Loucy (cell line): ENCODE results near the gene VCL.

Source experiments
- H2AFZ ChIP-seq: fragments of 200-600 bp; sonication (generic); 2 replicates; pipeline ENCODE4 v1.6.0; 2016; ENCODE audit warnings: antibody characterized with exemption, mild to moderate bottlenecking, low read length, moderate library complexity
- H3F3A ChIP-seq: fragments of 200-600 bp; 2 replicates; pipeline ENCODE4 v1.6.0; 2016; ENCODE audit warnings: antibody characterized with exemption, low read depth, mild to moderate bottlenecking
- H3K27me3 ChIP-seq: fragments of 200-600 bp; sonication (generic); 2 replicates; pipeline ENCODE4 v1.6.1; 2014; ENCODE audit warnings: low read length, mild to moderate bottlenecking; ENCODE audit not compliant: insufficient read depth, poor library complexity, severe bottlenecking
- H3K36me3 ChIP-seq: fragments of 200-600 bp; sonication (generic); 2 replicates; pipeline ENCODE4 v1.6.1; 2016; ENCODE audit warnings: low read length; ENCODE audit not compliant: insufficient read depth
- H3K4me1 ChIP-seq: fragments of 200-600 bp; sonication (generic); 2 replicates; pipeline ENCODE4 v1.5.1; 2014; ENCODE audit warnings: low read length, mild to moderate bottlenecking; ENCODE audit not compliant: insufficient read depth, poor library complexity, severe bottlenecking
- H3K4me2 ChIP-seq: fragments of 200-600 bp; sonication (generic); 2 replicates; pipeline ENCODE4 v1.6.0; 2014; ENCODE audit warnings: antibody characterized with exemption, low read length, low read depth, mild to moderate bottlenecking; ENCODE audit not compliant: poor library complexity, severe bottlenecking
- H3K4me3 ChIP-seq: fragments of 200-600 bp; sonication (generic); 2 replicates; pipeline ENCODE4 v1.5.1; 2014; ENCODE audit warnings: low read length, mild to moderate bottlenecking, mixed read lengths; ENCODE audit not compliant: poor library complexity, severe bottlenecking
- H3K79me2 ChIP-seq: fragments of 200-600 bp; sonication (generic); 2 replicates; pipeline ENCODE4 v1.6.1; 2014; ENCODE audit warnings: low read length; ENCODE audit not compliant: insufficient read depth
- H3K9ac ChIP-seq: fragments of 200-600 bp; sonication (generic); 2 replicates; pipeline ENCODE4 v1.6.0; 2014; ENCODE audit warnings: mild to moderate bottlenecking, low read depth, low read length, moderate library complexity; ENCODE audit not compliant: poor library complexity, severe bottlenecking
- H3K9me2 ChIP-seq: fragments of 200-600 bp; sonication (generic); replicated peaks from 2 replicates; pipeline ENCODE4 v1.6.1; 2016; ENCODE audit warnings: low read depth, low read length, mixed read lengths
- H3K9me3 ChIP-seq: fragments of 200-600 bp; sonication (generic); 2 replicates; pipeline ENCODE4 v1.6.1; 2014; ENCODE audit warnings: mild to moderate bottlenecking, antibody characterized with exemption, low read length, low read depth; ENCODE audit not compliant: insufficient read depth
- H4K20me1 ChIP-seq: fragments of 200-600 bp; sonication (generic); 2 replicates; pipeline ENCODE4 v1.6.0; 2014; ENCODE audit warnings: antibody characterized with exemption, low read length, mild to moderate bottlenecking; ENCODE audit not compliant: insufficient read depth, poor library complexity, severe bottlenecking
- CTCF ChIP-seq: fragments of 200-600 bp; sonication (generic); conservative IDR thresholded peaks from 2 replicates; pipeline ENCODE4 v1.5.1; 2014; ENCODE audit warnings: mild to moderate bottlenecking, antibody characterized with exemption, low read length
- EZH2phosphoT487 ChIP-seq: fragments of 200-600 bp; IDR thresholded peaks from 2 replicates; pipeline ENCODE4 v1.6.1; 2018; ENCODE audit warnings: antibody characterized with exemption, mild to moderate bottlenecking, moderate library complexity, borderline replicate concordance

Gene VCL

GRCh38 chr10:74081192-74081803, 83.4 kb downstream of the VCL start:
- TF ChIP-seq EZH2phosphoT487 (no peak), CTCF (peak; percentile 91)
- no peaks in the 10 kb centered on the region for H3K9me2 ChIP-seq
- no peak overlapping the region for H2AFZ ChIP-seq
- no peaks in the 10 kb centered on the region for H3K27me3 ChIP-seq
- H4K20me1 ChIP-seq = peaks cover 4% of the 10 kb centered on the region
- H3K79me2 ChIP-seq = no peaks in the 10 kb centered on the region
- H3K4me2 ChIP-seq = no peak overlapping the region
- no peaks in the 10 kb centered on the region for H3K9me3 ChIP-seq
- no peak overlapping the region for H3K4me3 ChIP-seq
- peaks cover 3% of the 10 kb centered on the region; the same call in 1 of the 2 replicates for H3F3A ChIP-seq
- H3K9ac ChIP-seq = no peak overlapping the region
- peaks cover 37% of the 10 kb centered on the region for H3K4me1 ChIP-seq
- peaks cover 17% of the 10 kb centered on the region; the same call in 1 of the 2 replicates for H3K36me3 ChIP-seq

DNA sequence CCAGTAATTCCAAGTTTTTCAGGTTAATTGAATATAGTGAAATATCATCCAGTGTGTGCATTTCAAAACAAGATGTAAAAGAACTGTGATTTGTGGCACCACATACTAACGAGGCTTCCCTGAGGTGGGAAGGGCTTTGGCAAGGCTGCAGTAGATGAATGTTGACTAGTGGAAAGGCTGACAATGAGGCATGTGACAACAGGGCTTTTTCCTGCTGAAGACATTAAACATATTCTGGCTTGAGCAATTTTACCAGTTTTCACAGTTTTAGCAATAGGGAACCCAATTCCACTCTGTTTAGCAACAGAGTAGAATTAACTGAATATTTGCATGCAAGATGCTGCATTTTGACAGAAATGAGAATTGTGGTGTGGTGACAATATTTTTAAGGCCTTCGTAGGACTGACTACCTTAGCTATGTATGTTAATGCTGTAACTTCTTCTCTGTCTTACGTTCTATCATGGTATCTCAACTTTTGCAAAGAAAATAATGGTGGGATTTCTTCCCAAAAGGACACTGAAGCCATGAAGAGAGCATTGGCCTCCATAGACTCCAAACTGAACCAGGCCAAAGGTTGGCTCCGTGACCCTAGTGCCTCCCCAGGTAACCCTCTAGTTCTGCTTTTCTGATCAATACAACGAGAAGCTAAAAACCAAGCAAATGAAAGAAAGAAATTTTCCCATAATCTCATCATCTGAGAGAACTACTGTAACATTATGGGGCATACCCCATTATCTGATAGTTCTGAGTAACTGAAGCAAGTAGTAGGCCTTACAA, 84.2 kb downstream of the VCL start:
- peaks cover 3% of the 10 kb centered on the region; the same call in 1 of the 2 replicates for H3F3A ChIP-seq
- H3K79me2 ChIP-seq = no peaks in the 10 kb centered on the region
- TF ChIP-seq CTCF (no peak), EZH2phosphoT487 (no peak)
- no peaks in the 10 kb centered on the region for H3K27me3 ChIP-seq
- H3K9me3 ChIP-seq = no peaks in the 10 kb centered on the region
- H4K20me1 ChIP-seq = peaks cover 4% of the 10 kb centered on the region
- peaks cover 37% of the 10 kb centered on the region for H3K4me1 ChIP-seq
- peaks cover 19% of the 10 kb centered on the region; the same call in 1 of the 2 replicates for H3K36me3 ChIP-seq
- no peak overlapping the region for H3K9ac ChIP-seq
- H3K9me2 ChIP-seq = no peaks in the 10 kb centered on the region
- no peak overlapping the region for H3K4me2 ChIP-seq
- H3K4me3 ChIP-seq = no peak overlapping the region
- no peak overlapping the region for H2AFZ ChIP-seq

GRCh38 chr10:74083304-74083703, 85.4 kb downstream of the VCL start:
- Histone ChIP-seq H3K9me2 (no peaks in the 10 kb centered on the region), H3K4me3 (no peak overlapping the region), H3K4me1 (peaks cover 26% of the 10 kb centered on the region), H4K20me1 (peaks cover 4% of the 10 kb centered on the region), H3K27me3 (no peaks in the 10 kb centered on the region), H3K9ac (no peak overlapping the region), H3K79me2 (no peaks in the 10 kb centered on the region), H2AFZ (no peak overlapping the region), H3K4me2 (no peak overlapping the region), H3K9me3 (no peaks in the 10 kb centered on the region), H3F3A (peaks cover 3% of the 10 kb centered on the region; the same call in 1 of the 2 replicates), H3K36me3 (peaks cover 21% of the 10 kb centered on the region; the same call in 1 of the 2 replicates)
- TF ChIP-seq CTCF (no peak), EZH2phosphoT487 (no peak)
